WI38 (cell line): Measurements from ENCODE around the gene MCF2L2.

Experiments
- H3K4me3 ChIP-seq: 2 replicates; pipeline ENCODE4 v1.5.1; 2011; ENCODE audit warnings: low read depth, mild to moderate bottlenecking, control low read depth, low read length
- TF ChIP-seq, protein P1 (sequence below): IDR thresholded peaks from 2 replicates; pipeline ENCODE4 v1.5.1; 2012; ENCODE audit warnings: low read depth, mild to moderate bottlenecking, control low read depth, low read length

Gene MCF2L2

DNA sequence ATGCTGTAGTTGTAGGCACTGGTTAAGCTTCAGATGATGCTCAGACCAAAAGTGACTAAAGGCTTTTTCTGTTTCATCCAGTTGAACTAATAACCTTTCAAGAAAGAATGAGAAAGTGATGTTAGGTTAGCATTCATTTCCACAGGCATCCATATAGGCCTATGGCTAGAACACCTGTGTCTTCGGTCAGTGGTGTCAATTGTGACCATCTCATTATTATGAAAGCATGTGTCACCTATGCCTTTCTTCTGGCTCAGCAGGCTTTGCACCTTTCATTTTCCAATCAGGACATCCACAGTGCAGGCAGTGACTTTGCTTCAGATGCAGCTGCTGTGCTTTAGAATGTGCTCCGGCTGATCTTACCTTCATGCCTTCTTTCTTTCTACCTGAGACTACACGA lies 117.5 kb downstream of the MCF2L2 start:
- H3K4me3 ChIP-seq, result no peak overlapping the region
- TF ChIP-seq, protein P1, sequence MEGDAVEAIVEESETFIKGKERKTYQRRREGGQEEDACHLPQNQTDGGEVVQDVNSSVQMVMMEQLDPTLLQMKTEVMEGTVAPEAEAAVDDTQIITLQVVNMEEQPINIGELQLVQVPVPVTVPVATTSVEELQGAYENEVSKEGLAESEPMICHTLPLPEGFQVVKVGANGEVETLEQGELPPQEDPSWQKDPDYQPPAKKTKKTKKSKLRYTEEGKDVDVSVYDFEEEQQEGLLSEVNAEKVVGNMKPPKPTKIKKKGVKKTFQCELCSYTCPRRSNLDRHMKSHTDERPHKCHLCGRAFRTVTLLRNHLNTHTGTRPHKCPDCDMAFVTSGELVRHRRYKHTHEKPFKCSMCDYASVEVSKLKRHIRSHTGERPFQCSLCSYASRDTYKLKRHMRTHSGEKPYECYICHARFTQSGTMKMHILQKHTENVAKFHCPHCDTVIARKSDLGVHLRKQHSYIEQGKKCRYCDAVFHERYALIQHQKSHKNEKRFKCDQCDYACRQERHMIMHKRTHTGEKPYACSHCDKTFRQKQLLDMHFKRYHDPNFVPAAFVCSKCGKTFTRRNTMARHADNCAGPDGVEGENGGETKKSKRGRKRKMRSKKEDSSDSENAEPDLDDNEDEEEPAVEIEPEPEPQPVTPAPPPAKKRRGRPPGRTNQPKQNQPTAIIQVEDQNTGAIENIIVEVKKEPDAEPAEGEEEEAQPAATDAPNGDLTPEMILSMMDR, result no peak

GRCh38 chr3:183309276-183309675 lies 119.1 kb downstream of the MCF2L2 start:
- H3K4me3 ChIP-seq, result no peak overlapping the region
- TF ChIP-seq, protein P1, result no peak

- TF ChIP-seq, protein P1, result no peak
- no peak overlapping the region for H3K4me3 ChIP-seq
Measured at GRCh38 chr3:183308751-183309150, 119.7 kb downstream of the MCF2L2 start.

DNA sequence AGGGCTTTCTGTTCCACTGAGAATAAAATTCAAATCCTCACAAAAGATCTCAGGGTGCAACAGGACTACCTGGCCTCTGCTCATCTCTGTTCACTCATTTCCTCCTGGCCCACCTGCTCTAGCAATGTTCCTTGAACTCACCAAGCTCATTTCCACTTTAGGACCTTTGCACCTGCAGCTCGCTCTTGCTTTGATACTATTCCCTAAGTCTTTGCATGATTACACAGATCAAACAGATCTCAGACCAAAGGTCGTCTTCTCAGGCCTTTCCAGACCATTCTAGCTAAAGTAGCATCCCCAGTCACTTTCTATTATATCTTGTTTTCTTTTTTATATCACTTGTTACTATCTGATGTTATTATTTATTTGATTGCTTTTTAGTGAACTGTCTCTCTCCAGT lies 120.7 kb downstream of the MCF2L2 start:
- TF ChIP-seq, protein P1, result no peak
- no peak overlapping the region for H3K4me3 ChIP-seq

- TF ChIP-seq, protein P1, result no peak
- no peak overlapping the region for H3K4me3 ChIP-seq
Measured at GRCh38 chr3:183306798-183307671, 121.4 kb downstream of the MCF2L2 start.

GRCh38 chr3:183303690-183304089 lies 124.7 kb downstream of the MCF2L2 start:
- H3K4me3 ChIP-seq, result no peak overlapping the region
- TF ChIP-seq, protein P1, result no peak

DNA sequence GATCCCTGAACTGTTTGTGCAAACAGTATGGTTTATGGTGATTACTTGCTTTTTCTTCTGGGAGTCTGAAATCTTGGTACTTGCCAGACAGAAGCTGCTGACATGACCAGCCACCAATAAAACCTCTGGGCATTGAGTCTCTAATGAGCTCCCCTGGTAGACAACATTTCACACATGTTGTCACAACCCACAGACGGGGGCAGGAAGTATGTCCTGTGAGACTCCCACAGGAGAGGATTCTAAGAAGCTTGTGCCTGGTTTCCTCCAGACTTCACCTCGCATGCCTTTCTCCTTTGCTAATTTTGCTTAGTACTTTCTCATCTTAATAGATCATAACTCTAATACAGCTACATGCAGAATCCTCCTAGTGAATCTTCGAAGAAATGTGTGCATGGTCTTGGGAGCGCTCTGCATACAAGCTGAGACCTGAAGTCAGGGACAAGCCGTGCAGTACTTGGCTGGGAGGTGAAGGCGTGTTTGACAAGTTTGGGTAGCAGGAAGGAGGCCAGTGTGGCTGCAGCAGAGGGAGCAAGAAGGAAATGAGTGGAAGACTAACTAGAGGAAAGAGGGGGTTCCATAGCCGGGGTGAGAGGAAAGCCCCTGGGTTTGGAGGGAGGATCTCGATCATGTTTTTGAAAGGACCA lies 126.4 kb downstream of the MCF2L2 start:
- no peak overlapping the region for H3K4me3 ChIP-seq
- TF ChIP-seq, protein P1, result no peak
